GM19452 (cell line): ENCODE measurements around the gene JPT1.
"Not testable (repeated sequence)": the region's sequence is repeated elsewhere in the genome, so short reads cannot be mapped to it uniquely, and the experiment has no call there.

Experiments used
- ATAC-seq: cut with Tn5 transposase; IDR thresholded peaks from one replicate; pipeline ENCODE4 v1.9.1; 2021; ENCODE audit not compliant: unreplicated experiment

The JPT1 gene, protein sequence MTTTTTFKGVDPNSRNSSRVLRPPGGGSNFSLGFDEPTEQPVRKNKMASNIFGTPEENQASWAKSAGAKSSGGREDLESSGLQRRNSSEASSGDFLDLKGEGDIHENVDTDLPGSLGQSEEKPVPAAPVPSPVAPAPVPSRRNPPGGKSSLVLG

DNA sequence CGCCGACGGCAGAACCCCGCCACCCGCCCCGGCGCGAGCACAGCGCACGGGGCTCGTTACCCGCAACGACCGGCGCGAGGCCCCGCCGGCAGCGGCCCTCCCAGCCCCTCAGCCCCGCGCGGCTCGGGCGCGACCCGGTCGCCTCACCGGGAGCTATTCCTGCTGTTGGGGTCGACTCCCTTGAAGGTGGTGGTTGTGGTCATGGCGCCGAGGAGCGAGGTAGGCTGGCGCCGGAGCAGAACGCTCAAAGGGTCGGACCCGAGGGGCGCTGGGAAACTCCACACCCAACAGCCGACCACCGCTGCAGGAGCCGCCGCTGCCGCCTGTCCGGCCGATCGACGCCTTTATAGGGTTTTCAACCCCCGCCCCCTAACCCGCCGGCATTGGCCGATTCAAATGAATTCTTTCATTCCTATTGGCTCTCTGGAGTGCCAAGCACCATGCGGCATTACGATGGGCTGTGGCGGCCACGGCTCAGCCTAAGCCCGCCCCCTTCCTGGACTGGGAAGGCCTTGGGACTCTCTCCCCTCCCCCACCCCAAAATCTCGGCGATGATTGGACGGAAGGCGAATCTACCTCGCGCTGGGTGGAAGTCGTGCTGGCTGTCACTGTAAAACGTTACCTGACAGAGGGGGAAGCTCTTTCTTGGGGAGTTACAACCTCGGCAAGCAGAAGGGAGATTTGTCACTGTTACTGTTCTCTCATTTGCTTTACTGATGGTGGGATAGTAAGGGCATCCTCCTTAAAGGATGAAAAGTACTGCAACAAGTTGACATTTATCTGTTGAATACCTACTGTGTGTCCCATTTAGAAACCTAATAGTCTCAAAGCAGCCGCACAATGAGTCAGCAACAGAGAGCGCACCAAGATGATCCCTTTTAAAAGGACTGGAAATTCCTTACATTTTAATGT, at the start of gene JPT1:
TSS of gene JPT1 (minus strand) at position 318 of the 912 bp plus-strand sequence. CDS start at position 203, 115 bp downstream.
- peak; percentile 92 for ATAC-seq

DNA sequence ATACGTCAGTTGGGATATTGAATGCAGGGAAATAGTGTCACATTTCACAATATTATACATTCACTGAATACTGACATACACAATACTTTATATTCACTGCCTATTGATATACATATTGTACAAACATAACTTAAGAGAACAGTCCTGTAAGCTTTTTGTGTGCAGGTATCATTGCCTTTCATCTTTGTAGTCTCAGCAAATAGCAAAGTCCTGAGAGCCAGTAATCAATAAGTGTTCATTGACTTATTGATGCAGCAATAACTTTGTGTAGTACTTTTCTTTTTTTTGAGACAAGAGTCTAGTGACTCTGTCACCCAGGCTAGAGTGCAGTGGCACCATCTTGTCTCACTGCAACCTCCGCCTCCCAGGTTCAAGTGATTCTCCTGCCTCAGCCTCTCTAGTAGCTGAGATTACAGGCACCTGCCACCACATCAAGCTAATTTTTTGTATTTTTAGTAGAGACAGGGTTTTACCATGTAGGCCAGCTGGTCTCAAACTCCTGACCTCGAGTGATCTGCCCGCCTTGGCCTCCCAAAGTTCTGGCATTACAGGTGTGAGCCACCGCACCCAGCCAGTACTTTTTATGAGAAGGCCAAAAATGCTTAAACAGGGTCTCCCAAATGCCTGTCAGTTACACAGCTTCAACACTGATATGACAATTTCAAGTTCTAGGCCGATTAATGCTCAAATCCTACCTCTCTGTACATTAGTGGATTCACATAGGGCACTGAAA, 45.7 kb upstream of the JPT1 start:
- ATAC-seq = no peak

DNA sequence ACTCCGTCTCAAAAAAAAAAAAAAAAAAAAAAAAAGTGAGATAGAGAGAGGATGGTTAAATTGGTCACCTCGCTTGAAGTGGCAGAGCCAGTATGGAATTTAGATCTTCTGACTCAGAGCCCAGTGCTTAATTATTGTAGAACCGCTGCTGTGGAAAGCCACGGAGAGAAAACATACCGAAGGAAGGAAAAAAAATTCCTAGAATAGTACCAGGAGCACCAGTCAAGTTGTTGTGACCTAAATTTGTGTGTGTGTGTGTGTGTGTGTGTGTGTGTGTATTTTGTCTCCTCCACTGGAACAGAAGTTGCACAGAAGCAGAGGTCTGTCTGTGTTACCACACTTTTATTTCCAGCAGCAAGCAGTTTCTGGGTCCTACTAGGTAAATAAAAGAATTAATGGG, 40.6 kb upstream of the JPT1 start:
- ATAC-seq = no peak

DNA sequence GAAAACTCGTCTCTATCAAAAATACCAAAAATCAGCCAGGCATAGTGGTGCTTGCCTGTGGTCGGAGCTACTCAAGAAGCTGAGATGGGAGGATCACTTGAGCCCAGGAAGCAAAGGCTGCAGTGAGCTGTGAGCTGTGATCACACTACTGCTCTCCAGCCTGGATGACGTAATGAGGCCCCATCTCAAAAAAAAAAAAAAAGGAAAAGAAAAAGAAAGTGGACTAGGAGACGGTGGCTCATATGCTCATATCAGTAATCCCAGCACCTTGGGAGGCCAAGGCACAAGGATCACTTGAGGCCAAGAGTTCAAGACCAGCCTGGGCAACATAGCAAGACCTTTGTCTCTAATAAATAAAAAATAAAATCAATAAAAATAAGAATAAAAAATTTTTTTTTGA, 37.3 kb upstream of the JPT1 start:
- no peak for ATAC-seq

DNA sequence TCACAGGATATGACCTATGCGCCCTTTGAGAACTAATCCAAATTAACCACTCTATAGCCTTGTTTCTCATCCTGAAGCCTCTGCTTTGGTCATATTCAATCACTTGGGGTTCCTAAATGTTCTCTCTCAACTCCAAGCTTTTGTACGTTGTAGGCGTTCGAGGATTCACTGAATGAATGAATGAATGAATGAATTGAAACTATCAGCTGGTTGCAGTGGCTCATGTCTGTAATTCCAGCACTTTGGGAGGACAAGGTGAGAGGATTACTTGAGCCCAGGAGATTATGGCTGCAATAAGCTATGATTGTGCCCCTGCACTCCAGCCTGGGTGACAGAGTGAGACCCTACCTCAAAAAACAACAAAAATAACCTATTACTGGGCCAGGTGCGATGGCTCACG, 34.3 kb upstream of the JPT1 start:
- ATAC-seq = no peak

DNA sequence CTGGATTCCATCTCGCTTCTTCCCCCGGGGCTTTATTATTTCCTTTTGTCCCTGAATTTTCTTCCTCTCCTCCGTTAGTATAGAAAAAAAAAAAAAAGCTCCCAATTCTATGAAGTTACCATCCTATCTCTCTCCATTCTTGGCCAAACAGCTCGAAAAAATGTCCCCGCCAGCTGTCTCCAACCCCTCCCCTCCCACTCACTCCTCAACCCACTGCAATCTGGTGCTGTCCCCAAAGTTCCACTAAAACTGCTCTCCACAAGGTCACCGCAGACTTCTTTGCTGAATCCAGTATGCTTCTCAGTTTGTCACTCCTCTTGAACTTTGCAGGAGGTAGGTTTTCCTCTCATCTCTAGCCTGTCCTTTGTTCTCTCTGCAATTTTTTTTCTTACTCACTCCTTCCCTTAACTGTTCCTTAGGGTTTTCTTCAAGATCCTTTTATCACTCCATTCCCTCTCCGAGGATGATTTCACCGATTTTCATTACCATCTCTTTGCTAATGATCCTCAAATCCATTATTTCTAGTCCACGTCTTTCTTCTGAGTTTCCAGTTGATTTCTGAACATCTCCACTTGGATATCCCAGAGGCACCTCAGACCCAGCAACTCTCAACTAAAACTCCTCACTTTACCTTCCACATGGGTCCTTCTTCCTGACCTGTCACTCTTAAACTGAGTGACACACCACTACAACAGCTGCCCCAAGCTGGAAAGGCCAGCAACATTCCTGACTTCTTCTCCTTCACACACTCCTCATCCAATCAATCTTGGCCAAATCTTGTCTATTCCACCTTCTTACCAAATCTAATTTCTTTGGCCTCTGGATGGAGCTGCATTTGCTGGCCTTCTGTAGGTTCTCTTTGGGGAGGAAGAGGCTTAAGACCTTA, 29.9 kb upstream of the JPT1 start:
- no peak for ATAC-seq

DNA sequence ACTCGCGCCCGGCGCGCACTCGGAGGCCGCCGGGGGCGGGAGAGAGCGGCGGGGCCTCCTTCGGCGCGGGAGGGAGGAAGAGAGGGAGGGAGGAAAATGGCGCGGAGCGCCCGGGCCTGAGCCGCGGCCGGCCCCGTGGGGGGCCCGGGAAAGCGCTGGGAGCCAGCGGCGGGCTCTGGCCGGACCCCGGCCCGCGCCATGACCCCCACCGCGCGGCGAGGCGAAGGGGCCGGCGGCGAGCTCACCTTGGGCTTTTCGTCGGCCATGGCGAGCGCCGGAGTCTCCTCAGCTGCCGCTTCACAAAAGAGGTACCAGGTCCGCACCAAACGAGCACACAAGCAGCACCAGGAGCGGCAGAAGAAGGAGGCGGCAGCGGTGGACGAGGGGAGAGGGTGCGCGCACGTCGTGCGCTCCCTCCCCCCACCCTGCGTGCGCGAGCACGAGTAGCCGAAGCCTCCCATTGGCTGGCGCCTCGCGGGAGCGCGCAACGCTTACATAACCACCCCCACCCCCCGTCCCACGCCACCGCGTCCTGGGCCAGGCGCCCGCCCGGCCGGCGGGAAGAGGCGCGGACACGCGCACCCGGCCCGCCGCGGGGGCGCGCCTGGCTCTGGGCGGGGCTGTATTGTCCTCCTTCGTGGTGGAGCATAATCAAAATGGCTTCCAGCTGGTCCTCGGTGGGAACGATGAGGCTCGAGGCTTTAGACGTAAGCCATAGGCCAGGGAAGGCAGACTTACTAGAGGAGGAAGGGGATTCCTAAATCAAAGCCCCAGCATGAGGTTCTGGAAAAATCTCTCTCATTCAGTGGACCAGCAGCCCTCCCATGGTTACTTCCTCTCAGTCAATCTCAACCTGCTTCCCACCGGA, 28.5 kb upstream of the JPT1 start, which contains the start of gene SUMO2:
TSS of gene SUMO2 (minus strand) at position 391 of the 868 bp plus-strand sequence. CDS start at position 266, 125 bp downstream.
- ATAC-seq = peak; percentile 75

DNA sequence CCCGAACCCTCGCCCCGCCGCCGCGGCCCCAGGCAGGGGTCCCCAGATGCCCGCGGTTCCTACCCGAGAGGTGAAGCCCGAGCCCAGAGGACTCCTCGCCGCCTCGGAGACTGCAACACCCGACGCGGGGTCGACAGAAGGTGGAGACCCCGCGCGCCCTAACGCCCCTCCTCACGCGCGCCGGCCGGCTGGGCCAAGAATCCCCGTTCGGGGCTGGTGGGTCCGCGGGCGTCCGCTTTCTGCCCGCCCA, 27.9 kb upstream of the JPT1 start:
- ATAC-seq = no peak

DNA sequence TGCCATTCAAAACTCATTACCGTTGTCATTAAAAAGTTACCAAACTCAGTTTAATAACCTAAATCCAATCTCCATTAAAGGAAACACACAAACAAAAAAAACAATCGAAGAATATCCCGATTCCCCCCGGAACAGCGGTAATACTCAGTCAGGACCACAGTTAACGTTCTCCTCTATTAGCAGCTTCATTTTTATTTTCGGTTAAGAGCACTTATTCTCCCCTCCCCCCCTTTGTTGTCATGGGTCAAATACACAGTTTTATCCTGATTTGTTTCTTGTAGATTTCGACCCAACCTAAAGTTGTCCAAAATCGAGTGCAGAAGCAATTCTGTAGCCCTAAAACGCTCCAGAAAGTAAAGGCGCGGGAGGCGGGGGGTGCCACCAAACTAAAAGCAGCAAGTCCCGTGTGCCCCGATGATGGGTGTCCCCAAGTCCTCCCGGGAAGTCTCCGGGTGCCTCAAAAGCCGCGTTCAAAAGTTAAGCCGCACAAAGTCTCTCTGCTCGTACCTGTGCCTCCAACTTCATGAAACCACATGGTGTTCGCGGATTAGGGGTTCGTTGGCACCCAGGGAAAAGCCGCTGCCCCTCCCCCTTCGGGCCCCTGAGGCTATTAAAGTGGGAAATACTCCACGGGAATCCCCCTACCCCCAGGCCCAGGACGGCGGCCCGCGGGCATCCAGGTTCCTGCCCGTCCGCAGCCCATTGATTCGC, 27.5 kb upstream of the JPT1 start:
- ATAC-seq = peak; percentile 12

DNA sequence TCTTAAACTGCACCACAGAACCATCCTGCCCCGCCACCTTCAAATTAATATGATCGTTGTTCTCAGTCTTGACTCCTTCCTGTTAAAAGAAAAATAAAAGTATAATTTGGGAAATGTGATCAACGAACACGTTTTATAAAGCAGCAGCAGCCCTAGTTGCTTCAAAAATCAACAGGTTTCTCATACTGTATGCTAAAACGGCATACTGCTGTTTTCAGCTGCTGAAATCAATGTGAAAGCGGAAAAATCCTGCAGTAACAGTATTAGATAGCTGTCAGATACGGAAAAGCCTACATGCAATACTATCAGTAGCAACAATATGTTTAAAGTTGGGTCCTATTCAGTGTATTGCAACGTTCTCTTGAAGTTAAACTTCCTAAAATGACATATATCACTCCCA, 26.8 kb upstream of the JPT1 start:
- no peak for ATAC-seq

DNA sequence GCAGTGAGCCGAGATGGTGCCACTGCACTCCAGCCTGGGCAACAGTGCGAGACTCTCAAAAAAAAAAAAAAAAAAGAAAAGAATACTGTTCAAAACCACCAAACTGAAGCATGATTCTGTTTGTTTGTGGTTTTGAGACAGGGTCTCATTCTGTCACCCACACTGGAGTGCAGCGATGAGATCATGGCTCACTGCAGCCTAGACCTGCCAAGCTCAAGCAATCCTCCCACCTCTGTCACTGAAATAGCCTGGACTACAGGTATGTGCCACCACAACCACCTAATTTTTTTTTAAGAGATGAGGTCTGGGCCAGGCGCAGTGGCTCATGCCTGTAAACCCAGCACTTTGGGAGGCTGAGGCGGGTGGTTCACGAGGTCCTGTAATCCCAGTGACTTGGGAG, 24.1 kb upstream of the JPT1 start:
- ATAC-seq = no peak

DNA sequence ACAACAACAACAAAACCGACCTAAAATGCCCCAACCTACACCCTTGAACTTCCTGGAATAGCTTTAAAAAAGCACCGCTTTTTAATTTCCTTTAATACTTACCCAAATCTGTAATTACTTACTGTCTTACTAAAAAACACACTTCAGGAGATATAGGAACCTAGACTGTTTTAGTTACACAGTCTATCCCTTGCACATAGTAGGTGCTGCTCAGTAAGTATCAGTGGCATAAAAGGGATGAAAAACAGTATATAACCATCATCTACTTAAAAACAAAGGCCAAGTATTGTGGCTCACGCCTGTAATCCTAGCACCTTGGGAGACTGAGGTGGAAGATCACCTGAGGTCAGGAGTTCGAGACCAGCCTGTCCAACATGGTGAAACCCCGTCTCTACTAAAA, 22.3 kb upstream of the JPT1 start:
- no peak for ATAC-seq

DNA sequence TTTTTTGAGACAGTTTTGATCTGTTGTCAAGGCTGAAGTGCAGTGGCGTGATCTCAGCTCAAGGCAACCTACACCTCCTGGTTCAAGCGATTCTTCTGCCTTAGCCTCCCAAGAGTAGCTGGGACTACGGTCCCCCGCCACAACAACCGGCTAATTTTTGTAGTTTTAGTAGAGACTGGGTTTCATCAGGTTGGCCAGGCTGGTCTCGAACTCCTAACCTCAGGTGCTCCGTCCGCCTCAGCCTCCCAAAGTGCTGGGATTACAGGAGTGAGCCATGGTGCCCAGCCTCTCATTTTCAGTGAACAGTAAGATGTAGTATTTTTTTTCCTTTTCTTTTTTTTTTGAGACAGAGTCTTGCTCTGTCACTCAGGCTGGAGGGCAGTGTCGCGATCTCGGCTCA, 20.7 kb upstream of the JPT1 start:
- no peak for ATAC-seq

DNA sequence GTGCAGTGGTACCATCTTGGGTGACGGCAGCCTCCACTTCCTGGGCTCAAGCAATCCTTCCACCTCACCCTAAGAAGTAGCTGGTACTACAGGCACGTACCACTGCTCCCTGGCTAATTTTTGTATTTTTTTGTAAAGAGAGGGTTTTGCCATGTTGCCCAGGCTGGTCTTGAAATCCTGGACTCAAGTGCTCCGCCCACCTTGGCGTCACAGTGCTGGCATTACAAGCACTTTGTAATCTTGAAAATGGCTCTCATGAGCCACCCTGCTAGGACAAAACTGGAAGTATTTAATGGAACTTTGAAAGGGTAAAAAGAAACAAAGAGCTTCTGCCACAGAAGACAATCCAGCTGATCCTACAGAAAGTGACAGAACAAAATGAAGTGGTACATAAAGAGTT, 19.2 kb upstream of the JPT1 start:
- ATAC-seq = no peak

DNA sequence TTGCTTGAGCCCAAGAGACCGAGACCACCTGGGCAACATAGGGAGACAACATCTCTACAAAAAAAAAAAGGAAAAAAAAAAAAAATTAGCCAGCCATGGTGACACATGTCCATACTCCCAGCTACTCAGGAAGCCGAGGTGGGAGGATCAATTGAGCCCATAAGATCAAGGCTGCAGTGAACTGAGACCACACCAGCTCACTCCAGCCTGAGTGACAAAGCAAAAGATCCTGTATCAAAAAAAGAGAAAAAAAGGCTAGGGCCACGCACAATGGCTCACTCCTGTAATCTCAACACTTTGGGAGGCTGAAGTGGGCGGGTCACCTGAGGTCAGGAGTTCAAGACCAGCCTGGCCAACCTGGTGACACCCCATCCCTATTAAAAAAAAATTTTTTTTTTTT, 14.7 kb upstream of the JPT1 start:
- no peak for ATAC-seq

DNA sequence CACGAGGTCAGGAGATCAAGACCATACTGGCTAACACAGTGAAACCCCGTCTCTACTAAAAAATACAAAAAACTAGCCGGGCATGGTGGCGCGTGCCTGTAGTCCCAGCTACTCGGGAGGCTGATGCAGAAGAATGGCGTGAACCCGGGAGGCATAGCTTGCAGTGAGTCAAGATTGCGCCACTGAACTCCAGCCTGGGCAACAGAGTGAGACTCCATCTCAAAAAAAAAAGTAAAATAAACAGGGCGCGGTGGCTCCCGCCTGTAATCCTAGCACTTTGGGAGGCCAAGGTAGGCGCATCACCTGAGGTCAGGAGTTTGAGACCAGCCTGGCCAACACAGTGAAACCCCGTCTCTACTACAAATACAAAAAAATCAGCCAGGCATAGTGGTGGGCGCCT, 10.3 kb upstream of the JPT1 start:
- not testable (repeated sequence) for ATAC-seq

DNA sequence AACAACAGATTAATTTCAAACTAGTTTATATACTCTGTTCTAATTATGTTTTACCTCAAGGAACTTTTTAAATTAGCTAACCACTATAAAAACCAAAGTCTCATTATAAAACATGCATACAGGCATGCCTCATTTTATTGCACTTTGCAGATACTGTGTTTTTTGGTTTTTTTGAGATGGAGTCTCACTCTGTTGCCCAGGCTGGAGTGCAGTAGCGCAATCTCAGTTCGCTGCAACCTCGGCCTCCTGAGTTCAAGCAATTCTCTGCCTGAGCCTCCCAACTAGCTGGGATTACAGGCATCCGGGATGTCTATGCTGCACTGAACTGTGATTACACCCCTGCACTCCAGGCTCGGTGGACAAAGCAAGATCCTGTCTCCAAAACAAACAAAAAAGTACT, 8.8 kb upstream of the JPT1 start:
- no peak for ATAC-seq

DNA sequence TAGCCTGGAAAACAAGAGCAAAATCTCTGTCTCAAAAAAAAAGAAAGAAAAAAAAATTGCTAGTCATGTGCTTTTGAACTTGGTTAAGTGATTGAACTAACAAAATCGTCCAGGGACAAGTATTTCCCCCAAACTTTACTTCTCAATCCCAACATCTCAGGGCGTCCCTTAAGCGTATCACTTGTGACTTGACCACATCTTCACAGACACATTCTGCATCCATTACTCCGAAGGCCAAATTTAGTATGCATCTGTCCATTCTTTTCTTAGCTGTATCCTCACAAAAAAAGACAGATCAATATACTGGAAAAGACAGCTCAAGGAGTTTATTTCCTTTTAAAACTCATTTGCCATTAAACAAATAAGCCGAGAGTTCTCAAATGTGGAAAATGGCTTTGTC, 5.9 kb upstream of the JPT1 start:
- no peak for ATAC-seq

DNA sequence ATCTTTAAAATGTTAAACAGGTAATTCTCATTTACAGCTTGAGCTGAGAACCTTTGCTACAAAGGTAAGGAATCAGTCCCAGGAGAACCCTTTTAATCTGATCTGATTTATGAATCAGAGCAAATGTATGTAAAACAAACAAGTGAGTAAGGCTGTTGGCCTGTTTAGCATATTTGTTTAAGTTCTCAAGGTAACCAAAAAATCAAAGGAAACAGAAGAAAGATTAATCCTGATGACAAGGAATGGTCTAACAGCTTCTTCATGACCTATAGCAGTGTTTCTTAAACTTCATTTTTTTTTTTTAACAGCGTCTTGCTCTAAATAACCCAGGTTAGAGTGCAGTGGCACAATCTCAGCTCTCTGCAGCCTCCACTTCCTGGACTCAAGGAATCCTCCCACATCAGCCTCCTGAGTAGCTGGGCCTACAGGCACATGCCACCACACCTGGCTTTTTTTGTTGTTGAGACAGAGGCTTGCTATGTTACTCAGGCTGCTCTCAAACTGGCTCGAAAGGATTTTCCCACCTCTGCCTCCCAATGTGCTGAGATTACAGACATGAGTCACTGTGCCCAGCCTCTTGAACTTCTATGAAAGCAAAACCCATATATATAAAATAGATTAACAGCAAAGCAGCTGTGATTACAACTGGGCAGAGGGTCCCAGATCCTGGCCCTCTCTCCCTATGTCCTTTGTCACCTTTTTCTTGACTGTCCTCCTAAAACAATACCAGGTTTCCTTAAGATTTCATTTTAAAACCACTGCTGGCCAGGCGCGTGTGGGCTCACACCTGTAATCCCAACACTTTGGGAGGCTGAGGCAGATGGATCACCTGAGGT, 5.1 kb upstream of the JPT1 start:
- no peak for ATAC-seq
